Measurements from ENCODE around the gene GPR15. TPM values are rescaled to one million over a fixed set of nuclear protein-coding genes. Genes with fewer than 3 reads are reported as not detected.

The GPR15 gene
- total and polyA plus RNA-seq, 2 experiments from 2014 or later, result not detected

DNA sequence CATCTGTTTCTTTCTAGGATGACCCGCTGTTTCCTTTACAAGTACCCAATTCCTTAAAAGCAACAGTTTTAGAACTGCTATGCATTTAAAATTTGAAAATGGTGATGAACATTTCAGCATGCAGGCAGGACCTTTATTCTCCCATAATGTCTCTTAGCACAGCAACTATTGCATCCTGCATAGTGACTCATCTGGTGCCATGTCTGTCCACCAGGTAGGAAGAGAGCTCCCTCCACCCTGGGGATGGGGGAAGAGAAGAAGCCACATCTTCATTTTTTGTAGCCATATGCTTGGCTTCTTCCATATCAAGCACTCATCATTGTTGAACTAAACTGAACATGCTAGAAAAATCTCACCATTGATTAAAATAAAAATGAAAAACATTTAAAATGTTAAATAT lies 9.9 kb downstream of the GPR15 start (continued):
- TF ChIP-seq, protein P1, sequence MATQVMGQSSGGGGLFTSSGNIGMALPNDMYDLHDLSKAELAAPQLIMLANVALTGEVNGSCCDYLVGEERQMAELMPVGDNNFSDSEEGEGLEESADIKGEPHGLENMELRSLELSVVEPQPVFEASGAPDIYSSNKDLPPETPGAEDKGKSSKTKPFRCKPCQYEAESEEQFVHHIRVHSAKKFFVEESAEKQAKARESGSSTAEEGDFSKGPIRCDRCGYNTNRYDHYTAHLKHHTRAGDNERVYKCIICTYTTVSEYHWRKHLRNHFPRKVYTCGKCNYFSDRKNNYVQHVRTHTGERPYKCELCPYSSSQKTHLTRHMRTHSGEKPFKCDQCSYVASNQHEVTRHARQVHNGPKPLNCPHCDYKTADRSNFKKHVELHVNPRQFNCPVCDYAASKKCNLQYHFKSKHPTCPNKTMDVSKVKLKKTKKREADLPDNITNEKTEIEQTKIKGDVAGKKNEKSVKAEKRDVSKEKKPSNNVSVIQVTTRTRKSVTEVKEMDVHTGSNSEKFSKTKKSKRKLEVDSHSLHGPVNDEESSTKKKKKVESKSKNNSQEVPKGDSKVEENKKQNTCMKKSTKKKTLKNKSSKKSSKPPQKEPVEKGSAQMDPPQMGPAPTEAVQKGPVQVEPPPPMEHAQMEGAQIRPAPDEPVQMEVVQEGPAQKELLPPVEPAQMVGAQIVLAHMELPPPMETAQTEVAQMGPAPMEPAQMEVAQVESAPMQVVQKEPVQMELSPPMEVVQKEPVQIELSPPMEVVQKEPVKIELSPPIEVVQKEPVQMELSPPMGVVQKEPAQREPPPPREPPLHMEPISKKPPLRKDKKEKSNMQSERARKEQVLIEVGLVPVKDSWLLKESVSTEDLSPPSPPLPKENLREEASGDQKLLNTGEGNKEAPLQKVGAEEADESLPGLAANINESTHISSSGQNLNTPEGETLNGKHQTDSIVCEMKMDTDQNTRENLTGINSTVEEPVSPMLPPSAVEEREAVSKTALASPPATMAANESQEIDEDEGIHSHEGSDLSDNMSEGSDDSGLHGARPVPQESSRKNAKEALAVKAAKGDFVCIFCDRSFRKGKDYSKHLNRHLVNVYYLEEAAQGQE (IDR thresholded peaks at IDR 0.05; ENCODE audit: unreplicated experiment), result no peak
- TF ChIP-seq NANOG (IDR thresholded peaks at IDR 0.05; ENCODE audit: borderline replicate concordance), result no peak

GRCh38 chr3:98542623-98543022 lies 10.8 kb downstream of the GPR15 start:
- Mint-ChIP-seq H3K36me3 (ENCODE audit: low read depth) (no peaks in the 10 kb centered on the region), H3K27ac (no peak overlapping the region), H3K9me3 (no peaks in the 10 kb centered on the region), H3K4me3 (no peak overlapping the region), H3K27me3 (ENCODE audit: insufficient read depth, low read depth, poor library complexity) (no peaks in the 10 kb centered on the region), H3K4me1 (no peaks in the 10 kb centered on the region; the same call in 1 of the 3 replicates)
- no peak for DNase-seq (ENCODE audit: low spot score)
- ATAC-seq, result no peak
- H3K79me2 ChIP-seq (replicated peaks; ENCODE audit: insufficient read depth), result no peaks in the 10 kb centered on the region
- no peaks in the 10 kb centered on the region for H3K36me3 ChIP-seq (ENCODE audit: insufficient read depth)
- TF ChIP-seq, protein P2, sequence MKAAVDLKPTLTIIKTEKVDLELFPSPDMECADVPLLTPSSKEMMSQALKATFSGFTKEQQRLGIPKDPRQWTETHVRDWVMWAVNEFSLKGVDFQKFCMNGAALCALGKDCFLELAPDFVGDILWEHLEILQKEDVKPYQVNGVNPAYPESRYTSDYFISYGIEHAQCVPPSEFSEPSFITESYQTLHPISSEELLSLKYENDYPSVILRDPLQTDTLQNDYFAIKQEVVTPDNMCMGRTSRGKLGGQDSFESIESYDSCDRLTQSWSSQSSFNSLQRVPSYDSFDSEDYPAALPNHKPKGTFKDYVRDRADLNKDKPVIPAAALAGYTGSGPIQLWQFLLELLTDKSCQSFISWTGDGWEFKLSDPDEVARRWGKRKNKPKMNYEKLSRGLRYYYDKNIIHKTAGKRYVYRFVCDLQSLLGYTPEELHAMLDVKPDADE (IDR thresholded peaks at IDR 0.05), result no peak
- no peak for TF ChIP-seq CREB1 (CRISPR knock-in tag; IDR thresholded peaks at IDR 0.05; ENCODE audit: low read depth)
- no peak for TF ChIP-seq JUNB (IDR thresholded peaks at IDR 0.05; ENCODE audit: unreplicated experiment)
- no peak for TF ChIP-seq POLR2AphosphoS5 (IDR thresholded peaks at IDR 0.05; ENCODE audit: low read depth)
- no peak for TF ChIP-seq EZH2phosphoT487 (IDR thresholded peaks at IDR 0.05; ENCODE audit: unreplicated experiment)
- TF ChIP-seq, protein P3, sequence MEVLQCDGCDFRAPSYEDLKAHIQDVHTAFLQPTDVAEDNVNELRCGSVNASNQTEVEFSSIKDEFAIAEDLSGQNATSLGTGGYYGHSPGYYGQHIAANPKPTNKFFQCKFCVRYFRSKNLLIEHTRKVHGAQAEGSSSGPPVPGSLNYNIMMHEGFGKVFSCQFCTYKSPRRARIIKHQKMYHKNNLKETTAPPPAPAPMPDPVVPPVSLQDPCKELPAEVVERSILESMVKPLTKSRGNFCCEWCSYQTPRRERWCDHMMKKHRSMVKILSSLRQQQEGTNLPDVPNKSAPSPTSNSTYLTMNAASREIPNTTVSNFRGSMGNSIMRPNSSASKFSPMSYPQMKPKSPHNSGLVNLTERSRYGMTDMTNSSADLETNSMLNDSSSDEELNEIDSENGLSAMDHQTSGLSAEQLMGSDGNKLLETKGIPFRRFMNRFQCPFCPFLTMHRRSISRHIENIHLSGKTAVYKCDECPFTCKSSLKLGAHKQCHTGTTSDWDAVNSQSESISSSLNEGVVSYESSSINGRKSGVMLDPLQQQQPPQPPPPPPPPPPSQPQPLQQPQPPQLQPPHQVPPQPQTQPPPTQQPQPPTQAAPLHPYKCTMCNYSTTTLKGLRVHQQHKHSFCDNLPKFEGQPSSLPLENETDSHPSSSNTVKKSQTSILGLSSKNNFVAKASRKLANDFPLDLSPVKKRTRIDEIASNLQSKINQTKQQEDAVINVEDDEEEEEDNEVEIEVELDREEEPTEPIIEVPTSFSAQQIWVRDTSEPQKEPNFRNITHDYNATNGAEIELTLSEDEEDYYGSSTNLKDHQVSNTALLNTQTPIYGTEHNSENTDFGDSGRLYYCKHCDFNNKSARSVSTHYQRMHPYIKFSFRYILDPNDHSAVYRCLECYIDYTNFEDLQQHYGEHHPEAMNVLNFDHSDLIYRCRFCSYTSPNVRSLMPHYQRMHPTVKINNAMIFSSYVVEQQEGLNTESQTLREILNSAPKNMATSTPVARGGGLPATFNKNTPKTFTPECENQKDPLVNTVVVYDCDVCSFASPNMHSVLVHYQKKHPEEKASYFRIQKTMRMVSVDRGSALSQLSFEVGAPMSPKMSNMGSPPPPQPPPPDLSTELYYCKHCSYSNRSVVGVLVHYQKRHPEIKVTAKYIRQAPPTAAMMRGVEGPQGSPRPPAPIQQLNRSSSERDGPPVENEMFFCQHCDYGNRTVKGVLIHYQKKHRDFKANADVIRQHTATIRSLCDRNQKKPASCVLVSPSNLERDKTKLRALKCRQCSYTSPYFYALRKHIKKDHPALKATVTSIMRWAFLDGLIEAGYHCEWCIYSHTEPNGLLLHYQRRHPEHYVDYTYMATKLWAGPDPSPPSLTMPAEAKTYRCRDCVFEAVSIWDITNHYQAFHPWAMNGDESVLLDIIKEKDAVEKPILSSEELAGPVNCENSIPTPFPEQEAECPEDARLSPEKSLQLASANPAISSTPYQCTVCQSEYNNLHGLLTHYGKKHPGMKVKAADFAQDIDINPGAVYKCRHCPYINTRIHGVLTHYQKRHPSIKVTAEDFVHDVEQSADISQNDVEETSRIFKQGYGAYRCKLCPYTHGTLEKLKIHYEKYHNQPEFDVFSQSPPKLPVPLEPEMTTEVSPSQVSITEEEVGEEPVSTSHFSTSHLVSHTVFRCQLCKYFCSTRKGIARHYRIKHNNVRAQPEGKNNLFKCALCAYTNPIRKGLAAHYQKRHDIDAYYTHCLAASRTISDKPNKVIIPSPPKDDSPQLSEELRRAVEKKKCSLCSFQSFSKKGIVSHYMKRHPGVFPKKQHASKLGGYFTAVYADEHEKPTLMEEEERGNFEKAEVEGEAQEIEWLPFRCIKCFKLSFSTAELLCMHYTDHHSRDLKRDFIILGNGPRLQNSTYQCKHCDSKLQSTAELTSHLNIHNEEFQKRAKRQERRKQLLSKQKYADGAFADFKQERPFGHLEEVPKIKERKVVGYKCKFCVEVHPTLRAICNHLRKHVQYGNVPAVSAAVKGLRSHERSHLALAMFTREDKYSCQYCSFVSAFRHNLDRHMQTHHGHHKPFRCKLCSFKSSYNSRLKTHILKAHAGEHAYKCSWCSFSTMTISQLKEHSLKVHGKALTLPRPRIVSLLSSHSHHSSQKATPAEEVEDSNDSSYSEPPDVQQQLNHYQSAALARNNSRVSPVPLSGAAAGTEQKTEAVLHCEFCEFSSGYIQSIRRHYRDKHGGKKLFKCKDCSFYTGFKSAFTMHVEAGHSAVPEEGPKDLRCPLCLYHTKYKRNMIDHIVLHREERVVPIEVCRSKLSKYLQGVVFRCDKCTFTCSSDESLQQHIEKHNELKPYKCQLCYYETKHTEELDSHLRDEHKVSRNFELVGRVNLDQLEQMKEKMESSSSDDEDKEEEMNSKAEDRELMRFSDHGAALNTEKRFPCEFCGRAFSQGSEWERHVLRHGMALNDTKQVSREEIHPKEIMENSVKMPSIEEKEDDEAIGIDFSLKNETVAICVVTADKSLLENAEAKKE (CRISPR knock-in tag; IDR thresholded peaks at IDR 0.05), result no peak
- TF ChIP-seq ZNF114 (CRISPR knock-in tag; IDR thresholded peaks at IDR 0.05), result no peak
- TF ChIP-seq, protein P1 (IDR thresholded peaks at IDR 0.05; ENCODE audit: unreplicated experiment), result no peak
- no peak for TF ChIP-seq EZH2 (IDR thresholded peaks at IDR 0.05; ENCODE audit: low read depth, unreplicated experiment)
- TF ChIP-seq NANOG (IDR thresholded peaks at IDR 0.05; ENCODE audit: borderline replicate concordance), result no peak
- H4K20me1 ChIP-seq (replicated peaks; ENCODE audit: insufficient read depth), result no peaks in the 10 kb centered on the region
- no peak overlapping the region for H2AFZ ChIP-seq
- H3K27me3 ChIP-seq (ENCODE audit: insufficient read depth), result no peaks in the 10 kb centered on the region
- no peak overlapping the region for H3K4me2 ChIP-seq
- H3K9me2 ChIP-seq (ENCODE audit: insufficient read depth), result no peaks in the 10 kb centered on the region
- H3F3A ChIP-seq (replicated peaks; ENCODE audit: low read depth), result no peaks in the 10 kb centered on the region
- no peak overlapping the region for H3K27ac ChIP-seq (ENCODE audit: low read depth)
- no peak overlapping the region for H3K4me3 ChIP-seq
- H3K4me1 ChIP-seq (ENCODE audit: insufficient read depth), result no peaks in the 10 kb centered on the region
